T-helper 2 cell treated with Interferon-gamma antibody and Interleukin-4, amounts not matched to agents 5 μg/mL and 100 μg/mL, for 36 hours (primary cell): ENCODE measurements around the gene GPC5.
A peak's percentile ranks its signal among the peaks of the same experiment; 100 is the strongest.
"Not testable (repeated sequence)": the region's sequence is repeated elsewhere in the genome, so short reads cannot be mapped to it uniquely, and the experiment has no call there.

Experiments
- DNase-seq: peaks from one replicate; pipeline ENCODE4 v3.0.0; 2021; ENCODE audit warnings: low spot score
- H3K27ac Mint-ChIP-seq: one replicate; pipeline ENCODE4 v1.8.0; 2021; ENCODE audit warnings: mild to moderate bottlenecking, mixed read lengths
- H3K27me3 Mint-ChIP-seq: one replicate; pipeline ENCODE4 v1.8.0; 2021; ENCODE audit warnings: low read depth, mixed read lengths
- H3K36me3 Mint-ChIP-seq: one replicate; pipeline ENCODE4 v1.8.0; 2021; ENCODE audit warnings: low read depth, mixed read lengths
- H3K4me1 Mint-ChIP-seq: one replicate; pipeline ENCODE4 v1.8.0; 2021; ENCODE audit warnings: low read depth, mixed read lengths
- H3K4me3 Mint-ChIP-seq: one replicate; pipeline ENCODE4 v1.8.0; 2022; ENCODE audit warnings: mild to moderate bottlenecking, moderate library complexity, mixed read lengths
- H3K9me3 Mint-ChIP-seq: one replicate; pipeline ENCODE4 v1.8.0; 2021; ENCODE audit warnings: mixed read lengths

Gene GPC5

DNA sequence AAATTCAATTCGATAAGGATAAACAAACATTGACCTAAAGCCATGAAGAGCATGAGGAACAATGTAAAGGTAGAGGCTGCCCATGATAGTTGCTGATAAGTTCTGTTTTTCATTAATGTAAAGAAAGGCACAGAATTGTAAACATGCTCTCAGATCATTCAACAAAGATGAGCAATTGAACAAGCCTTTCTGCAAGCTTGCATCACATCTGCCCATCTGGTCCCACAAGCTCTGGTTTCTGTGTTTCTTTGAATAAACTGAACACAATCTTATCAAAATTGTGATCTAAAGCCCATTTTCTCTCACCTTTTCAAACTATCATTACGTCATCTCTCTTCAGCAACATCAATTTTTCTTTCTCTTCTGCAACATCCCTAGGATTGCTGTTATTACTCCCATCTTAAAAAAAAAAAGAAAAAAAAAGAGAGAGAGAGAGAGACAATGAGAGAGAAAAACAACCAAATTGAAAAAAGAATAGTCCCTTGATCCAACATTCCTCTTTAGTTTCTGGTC lies 1340.9 kb downstream of the GPC5 start:
- peaks cover 34% of the 10 kb centered on the region for H3K9me3 Mint-ChIP-seq
- H3K27ac Mint-ChIP-seq: no peak overlapping the region
- no peak for DNase-seq
- H3K4me1 Mint-ChIP-seq: no peaks in the 10 kb centered on the region
- no peaks in the 10 kb centered on the region for H3K27me3 Mint-ChIP-seq
- no peak overlapping the region for H3K4me3 Mint-ChIP-seq
- H3K36me3 Mint-ChIP-seq: no peaks in the 10 kb centered on the region

DNA sequence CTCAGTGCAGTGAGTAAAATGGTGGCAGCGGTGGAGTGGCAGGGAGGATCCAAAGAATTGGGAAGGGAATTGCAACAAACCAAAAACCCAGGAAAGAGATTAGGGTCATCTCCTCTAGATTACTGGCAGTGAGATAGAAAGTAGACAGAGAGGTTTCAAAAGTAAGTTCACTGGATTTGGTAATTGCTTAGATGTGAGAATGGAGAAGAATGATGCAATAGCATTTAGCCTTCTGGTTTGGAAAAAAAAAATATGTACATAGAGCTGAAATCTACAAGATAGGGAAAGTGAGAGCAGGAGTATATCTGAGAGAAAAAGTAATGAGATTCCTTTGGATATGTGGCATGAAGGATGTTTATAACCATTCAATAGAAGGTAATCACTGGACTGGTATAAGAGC lies 1345.6 kb downstream of the GPC5 start:
- DNase-seq: no peak

DNA sequence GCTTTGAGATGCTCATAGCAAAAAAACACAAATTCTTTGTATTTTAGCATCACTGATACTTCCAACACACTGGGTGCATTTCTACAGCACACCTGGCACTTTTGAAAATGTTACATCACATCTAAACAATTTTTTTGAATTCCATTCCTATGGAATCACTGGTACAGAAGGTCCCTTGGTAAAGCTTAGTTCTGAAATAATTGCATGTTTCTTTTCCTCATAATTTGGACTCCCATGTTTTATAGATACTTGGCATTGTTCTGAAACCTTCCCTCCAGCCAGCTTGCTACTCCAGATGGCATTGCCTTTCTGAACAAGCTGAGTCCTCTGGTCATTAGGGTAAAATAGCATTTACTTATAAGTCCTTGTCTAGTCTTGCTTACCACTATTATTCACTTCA lies 1346.8 kb downstream of the GPC5 start:
- Mint-ChIP-seq H3K27ac (no peak overlapping the region), H3K4me1 (no peaks in the 10 kb centered on the region), H3K36me3 (no peaks in the 10 kb centered on the region), H3K4me3 (no peak overlapping the region), H3K9me3 (peaks cover 22% of the 10 kb centered on the region), H3K27me3 (no peaks in the 10 kb centered on the region)
- DNase-seq: no peak

More for the DNA sequence above, 1345.6 kb downstream of the GPC5 start:
- Mint-ChIP-seq H3K36me3 (no peaks in the 10 kb centered on the region), H3K9me3 (peaks cover 27% of the 10 kb centered on the region), H3K27ac (no peak overlapping the region), H3K4me3 (no peak overlapping the region), H3K27me3 (no peaks in the 10 kb centered on the region), H3K4me1 (no peaks in the 10 kb centered on the region)

DNA sequence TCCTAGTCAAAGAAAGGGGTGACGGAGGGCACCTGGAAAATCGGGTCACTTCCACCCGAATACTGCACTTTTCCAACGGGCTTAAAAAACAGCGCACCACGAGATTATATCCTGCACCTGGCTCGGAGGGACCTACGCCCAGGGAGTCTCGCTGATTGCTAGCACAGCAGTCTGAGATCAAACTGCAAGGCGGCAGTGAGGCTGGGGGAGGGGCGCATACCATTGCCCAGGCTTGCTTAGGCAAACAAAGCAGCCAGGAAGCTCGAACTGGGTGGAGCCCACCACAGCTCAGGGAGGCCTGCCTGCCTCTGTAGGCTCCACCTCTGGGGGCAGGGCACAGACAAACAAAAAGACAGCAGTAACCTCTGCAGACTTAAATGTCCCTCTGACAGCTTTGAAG lies 1354.3 kb downstream of the GPC5 start:
- H3K4me3 Mint-ChIP-seq, H3K4me1 Mint-ChIP-seq, H3K27me3 Mint-ChIP-seq, H3K36me3 Mint-ChIP-seq, H3K27ac Mint-ChIP-seq, H3K9me3 Mint-ChIP-seq, DNase-seq: not testable (repeated sequence)

DNA sequence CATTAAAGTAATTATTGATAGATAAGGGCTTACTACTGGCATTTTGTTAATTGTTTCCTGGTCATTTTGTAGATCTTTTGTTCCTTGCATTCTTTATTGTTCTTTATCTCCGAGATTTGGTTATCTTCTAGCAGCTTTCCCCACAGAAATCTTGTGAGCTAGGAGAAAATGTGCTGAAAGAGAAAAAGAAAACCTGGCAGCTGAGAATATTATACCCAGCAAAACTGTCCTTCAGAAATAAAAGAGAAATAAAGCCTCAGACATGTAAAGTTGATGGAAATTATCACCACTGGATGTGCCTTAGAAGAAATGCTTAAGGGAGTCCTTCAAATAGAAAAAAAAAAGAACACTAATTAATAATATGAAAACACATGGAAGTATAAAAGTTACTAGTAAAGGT lies 1363.3 kb downstream of the GPC5 start:
- H3K27ac Mint-ChIP-seq: no peak overlapping the region
- H3K27me3 Mint-ChIP-seq: no peaks in the 10 kb centered on the region
- no peak for DNase-seq
- no peaks in the 10 kb centered on the region for H3K4me1 Mint-ChIP-seq
- H3K36me3 Mint-ChIP-seq: no peaks in the 10 kb centered on the region
- no peak overlapping the region for H3K4me3 Mint-ChIP-seq
- H3K9me3 Mint-ChIP-seq: peaks cover 27% of the 10 kb centered on the region

DNA sequence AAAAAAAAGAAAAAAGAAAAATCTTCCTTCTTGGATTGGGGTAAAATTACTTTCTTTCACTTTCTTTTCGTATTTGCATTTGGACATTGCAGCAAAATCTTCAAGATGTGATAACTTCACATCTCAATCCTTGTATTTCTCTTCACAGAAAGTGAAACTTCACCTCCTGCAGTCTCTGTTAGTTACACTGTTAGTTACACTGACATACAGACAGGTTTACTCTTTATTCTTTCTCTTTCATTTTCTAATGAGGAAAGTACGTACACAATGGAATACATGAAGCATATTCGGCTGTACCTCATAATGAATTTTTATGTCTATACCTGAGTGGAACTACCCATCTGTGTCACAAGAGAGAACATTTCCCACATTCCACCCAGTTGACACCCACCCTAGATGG lies 1369.0 kb downstream of the GPC5 start:
- H3K36me3 Mint-ChIP-seq: no peaks in the 10 kb centered on the region
- no peak overlapping the region for H3K27ac Mint-ChIP-seq
- peaks cover 43% of the 10 kb centered on the region for H3K9me3 Mint-ChIP-seq
- no peaks in the 10 kb centered on the region for H3K4me1 Mint-ChIP-seq
- no peak for DNase-seq
- H3K27me3 Mint-ChIP-seq: no peaks in the 10 kb centered on the region
- no peak overlapping the region for H3K4me3 Mint-ChIP-seq

DNA sequence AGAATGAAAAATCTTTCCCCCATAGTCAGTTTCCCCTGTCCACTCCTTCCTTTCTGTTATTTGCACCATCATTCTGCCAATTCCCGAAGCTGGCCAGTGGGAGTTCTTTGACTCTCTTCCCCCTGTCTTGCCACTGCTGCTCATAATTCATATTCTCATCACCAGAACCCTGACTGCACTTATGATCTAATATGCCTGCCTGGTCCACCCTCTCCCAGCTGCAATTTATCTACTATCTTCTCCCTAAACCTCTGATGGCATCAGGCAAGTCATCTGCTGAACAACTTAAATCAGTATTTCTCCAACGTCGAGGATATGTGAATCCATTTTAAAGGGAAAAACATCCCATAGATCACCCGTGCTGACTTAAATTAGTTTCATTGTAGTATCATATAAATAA lies 1370.2 kb downstream of the GPC5 start:
- H3K4me1 Mint-ChIP-seq: no peaks in the 10 kb centered on the region
- DNase-seq: no peak
- no peak overlapping the region for H3K4me3 Mint-ChIP-seq
- no peaks in the 10 kb centered on the region for H3K36me3 Mint-ChIP-seq
- no peaks in the 10 kb centered on the region for H3K27me3 Mint-ChIP-seq
- H3K27ac Mint-ChIP-seq: no peak overlapping the region
- peaks cover 35% of the 10 kb centered on the region for H3K9me3 Mint-ChIP-seq

DNA sequence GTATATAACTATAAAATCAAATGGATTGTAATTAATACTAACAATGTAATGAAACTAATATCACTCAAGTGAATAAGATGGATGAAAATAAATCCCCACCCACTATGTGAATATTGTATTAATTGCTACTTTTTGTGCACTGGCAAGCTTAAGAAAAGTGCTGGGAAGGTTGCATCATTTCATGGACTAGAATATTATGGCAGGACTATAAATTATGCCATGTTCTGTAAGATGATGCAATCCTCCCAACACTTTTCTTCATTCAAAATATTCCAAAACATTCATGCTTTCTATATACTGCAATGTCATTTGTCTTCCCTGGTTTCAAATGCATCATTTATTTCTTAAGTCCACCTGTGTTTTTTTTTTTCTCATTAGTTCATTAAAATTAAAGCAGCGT lies 1370.6 kb downstream of the GPC5 start:
- H3K4me3 Mint-ChIP-seq: no peak overlapping the region
- peaks cover 33% of the 10 kb centered on the region for H3K9me3 Mint-ChIP-seq
- no peaks in the 10 kb centered on the region for H3K27me3 Mint-ChIP-seq
- DNase-seq: no peak
- H3K4me1 Mint-ChIP-seq: no peaks in the 10 kb centered on the region
- no peaks in the 10 kb centered on the region for H3K36me3 Mint-ChIP-seq
- H3K27ac Mint-ChIP-seq: no peak overlapping the region

DNA sequence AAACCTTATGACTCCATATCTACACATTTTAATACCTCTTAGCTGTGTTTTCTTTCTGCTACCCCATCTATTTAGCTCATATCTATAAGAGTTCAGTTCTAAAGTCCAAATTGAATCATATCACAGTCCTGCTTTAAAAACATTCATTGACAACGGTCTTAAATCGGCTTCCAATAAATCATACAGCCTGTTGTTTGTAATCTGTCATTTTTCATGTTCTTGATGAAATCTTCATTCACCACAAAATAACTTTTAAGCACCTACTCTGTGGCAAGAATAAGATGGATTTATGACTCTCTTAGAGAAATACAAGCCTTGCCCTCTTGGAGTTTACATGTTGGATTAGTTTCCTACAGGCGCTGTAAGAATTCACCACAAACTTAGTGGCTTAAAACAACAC lies 1377.2 kb downstream of the GPC5 start:
- no peak overlapping the region for H3K27ac Mint-ChIP-seq
- no peaks in the 10 kb centered on the region for H3K4me1 Mint-ChIP-seq
- no peak overlapping the region for H3K4me3 Mint-ChIP-seq
- no peaks in the 10 kb centered on the region for H3K27me3 Mint-ChIP-seq
- H3K36me3 Mint-ChIP-seq: no peaks in the 10 kb centered on the region
- H3K9me3 Mint-ChIP-seq: peaks cover 30% of the 10 kb centered on the region
- DNase-seq: no peak

DNA sequence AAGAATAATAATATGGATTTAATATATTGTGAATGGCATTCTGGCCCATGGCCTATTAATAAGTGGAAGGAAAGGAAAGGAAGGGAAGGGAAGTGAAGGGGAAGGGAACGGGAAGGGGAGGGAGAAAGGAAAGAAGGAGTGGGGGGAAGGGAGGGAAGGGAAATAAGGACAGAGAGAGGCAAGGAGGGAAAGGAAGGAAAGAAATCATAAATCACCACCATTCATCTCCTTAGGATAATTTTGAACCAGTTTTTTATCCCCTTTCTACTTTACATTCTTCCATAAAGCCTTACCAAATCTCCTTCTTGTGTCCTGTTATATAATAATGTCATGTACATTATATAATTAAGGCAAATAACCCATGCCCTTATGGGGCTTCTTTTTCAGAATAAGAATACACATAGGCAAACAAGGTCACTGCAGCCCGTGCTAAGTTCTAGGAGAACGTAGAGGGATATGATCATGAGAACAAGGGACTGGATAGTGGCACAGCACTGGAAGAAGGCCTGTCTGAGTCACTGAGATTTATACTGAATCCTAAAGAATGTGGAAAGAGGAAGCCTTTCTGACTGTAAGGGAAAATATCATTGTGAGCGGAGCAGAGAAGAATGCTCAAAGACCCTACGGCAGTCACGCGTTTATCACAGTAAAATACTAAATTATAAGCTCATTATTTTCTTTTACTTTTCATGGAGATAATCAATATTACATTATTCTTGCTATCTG lies 1383.7 kb downstream of the GPC5 start:
- Mint-ChIP-seq H3K27me3 (no peaks in the 10 kb centered on the region), H3K36me3 (no peaks in the 10 kb centered on the region), H3K4me3 (no peak overlapping the region), H3K27ac (no peak overlapping the region), H3K9me3 (peaks cover 8% of the 10 kb centered on the region), H3K4me1 (no peaks in the 10 kb centered on the region)
- DNase-seq: no peak

DNA sequence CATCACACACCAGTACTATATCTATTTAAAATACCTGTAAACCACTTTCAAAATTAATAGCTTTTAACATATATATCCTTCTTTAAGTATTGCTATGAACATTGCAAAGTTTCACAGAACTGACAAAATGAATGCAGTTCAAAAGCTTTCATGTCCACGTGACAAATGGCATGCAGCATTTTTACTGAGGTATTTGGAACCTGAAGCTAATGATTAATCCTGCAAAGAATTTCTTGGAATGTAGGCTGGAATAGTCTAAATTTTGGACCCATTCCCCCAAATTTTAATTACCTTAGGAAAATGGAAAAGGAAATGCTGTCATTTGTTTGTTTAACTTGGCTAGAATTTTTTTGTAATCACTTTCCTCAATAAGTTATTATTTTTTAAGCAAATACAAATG lies 1404.4 kb downstream of the GPC5 start:
- H3K4me1 Mint-ChIP-seq: peaks cover 6% of the 10 kb centered on the region
- no peaks in the 10 kb centered on the region for H3K36me3 Mint-ChIP-seq
- H3K9me3 Mint-ChIP-seq: no peaks in the 10 kb centered on the region
- DNase-seq: no peak
- no peaks in the 10 kb centered on the region for H3K27me3 Mint-ChIP-seq
- H3K27ac Mint-ChIP-seq: no peak overlapping the region
- H3K4me3 Mint-ChIP-seq: no peak overlapping the region

DNA sequence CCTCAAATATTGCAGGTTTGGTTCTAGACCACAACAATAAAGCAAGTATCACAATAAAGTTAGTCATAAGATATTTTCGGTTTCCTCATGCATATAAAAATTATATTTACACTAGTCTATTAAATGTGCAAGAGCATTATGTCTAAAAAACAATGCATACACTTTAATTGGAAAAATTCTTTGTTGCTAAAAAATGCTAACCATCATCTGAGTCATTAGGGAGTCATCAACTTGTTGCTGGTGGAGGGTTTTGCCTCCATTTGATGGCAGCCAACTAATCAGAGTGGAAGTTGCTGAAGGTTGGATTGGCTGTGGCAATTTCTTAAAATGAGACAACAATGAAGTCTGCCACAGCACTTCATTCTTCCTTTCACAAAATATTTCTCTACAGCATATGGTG lies 1405.9 kb downstream of the GPC5 start:
- Mint-ChIP-seq H3K27ac (no peak overlapping the region), H3K4me3 (no peak overlapping the region), H3K27me3 (no peaks in the 10 kb centered on the region), H3K9me3 (no peaks in the 10 kb centered on the region), H3K4me1 (peaks cover 6% of the 10 kb centered on the region), H3K36me3 (no peaks in the 10 kb centered on the region)
- DNase-seq: no peak

DNA sequence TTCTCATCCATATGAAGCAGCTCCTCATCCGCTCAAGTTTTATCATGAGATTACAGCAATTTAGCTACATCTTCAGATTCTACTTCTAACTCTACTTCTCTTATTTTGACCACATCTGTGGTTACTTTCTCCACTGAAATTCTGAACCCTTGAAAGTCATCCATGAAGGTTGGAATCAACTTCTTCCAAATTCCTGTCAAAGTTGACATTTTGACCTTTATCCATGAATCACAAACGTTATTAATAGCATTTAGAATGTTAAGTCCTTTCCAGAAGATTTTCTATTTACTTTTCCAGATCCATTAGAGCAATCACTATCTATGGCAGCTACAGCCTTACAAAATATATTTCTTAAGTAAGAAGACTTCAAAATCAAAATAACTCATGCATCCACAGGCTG lies 1406.5 kb downstream of the GPC5 start:
- no peaks in the 10 kb centered on the region for H3K9me3 Mint-ChIP-seq
- H3K4me3 Mint-ChIP-seq: no peak overlapping the region
- no peak overlapping the region for H3K27ac Mint-ChIP-seq
- H3K4me1 Mint-ChIP-seq: peaks cover 6% of the 10 kb centered on the region
- DNase-seq: no peak
- H3K27me3 Mint-ChIP-seq: no peaks in the 10 kb centered on the region
- no peaks in the 10 kb centered on the region for H3K36me3 Mint-ChIP-seq

DNA sequence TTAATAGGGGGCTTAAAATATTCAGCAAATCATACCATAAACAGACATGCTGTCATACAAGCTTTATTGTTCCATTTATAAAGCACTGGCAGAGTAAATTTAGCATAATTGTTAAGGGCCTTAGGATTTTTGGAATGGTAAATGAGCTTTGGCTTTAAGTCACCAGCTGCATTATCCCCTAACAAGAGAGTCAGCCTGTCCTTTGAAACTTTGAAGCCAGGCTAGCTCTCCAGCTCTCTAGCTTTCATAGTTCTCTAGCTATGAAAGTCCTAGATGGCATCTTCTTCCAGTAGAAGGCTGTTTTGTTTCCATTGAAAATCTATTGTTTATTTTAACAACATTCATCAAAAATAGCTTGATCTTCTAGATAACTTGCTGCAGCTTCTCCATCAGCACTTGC lies 1407.3 kb downstream of the GPC5 start:
- H3K27me3 Mint-ChIP-seq: no peaks in the 10 kb centered on the region
- peak overlapping the region; percentile 70 for H3K27ac Mint-ChIP-seq
- H3K36me3 Mint-ChIP-seq: no peaks in the 10 kb centered on the region
- peak overlapping the region; percentile 79 for H3K4me3 Mint-ChIP-seq
- no peaks in the 10 kb centered on the region for H3K9me3 Mint-ChIP-seq
- no peak for DNase-seq
- H3K4me1 Mint-ChIP-seq: peaks cover 6% of the 10 kb centered on the region

DNA sequence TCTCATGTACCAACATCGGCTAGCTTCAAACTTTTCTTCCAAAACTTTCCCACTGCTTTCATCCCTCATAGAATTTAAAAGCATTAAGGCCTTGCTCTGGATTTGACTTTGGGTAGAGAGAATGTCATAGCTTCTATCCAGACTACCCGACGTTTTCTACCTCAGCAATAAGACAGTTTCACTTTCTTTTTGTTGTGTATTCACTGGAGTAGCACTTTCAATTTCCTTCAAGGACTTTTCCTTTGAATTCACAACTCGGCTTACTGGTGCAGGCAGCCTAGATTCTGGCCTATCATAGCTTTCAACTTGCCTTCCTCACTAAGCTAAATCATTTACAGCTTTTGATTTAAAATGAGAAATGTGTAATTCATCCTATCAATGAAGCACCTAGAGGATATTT lies 1407.8 kb downstream of the GPC5 start:
- Mint-ChIP-seq H3K36me3 (no peaks in the 10 kb centered on the region), H3K4me3 (peak overlapping the region; percentile 79), H3K27me3 (no peaks in the 10 kb centered on the region), H3K4me1 (peaks cover 6% of the 10 kb centered on the region), H3K9me3 (no peaks in the 10 kb centered on the region), H3K27ac (peak overlapping the region; percentile 70)
- DNase-seq: no peak
